ENCODE measurements around the gene SPPL3.

GRCh38 chr12:120849765-120850164, 54.4 kb downstream of the SPPL3 start:
- no peak for TF ChIP-seq CTCF (IDR thresholded peaks at IDR 0.05; ENCODE audit: low read depth, low read length, poor library complexity, severe bottlenecking)
- TF ChIP-seq EZH2phosphoT487 (IDR thresholded peaks at IDR 0.05; ENCODE audit: borderline replicate concordance, low read length): no peak
